Measurements from ENCODE around the gene SLIT1. TPM values are rescaled to one million over a fixed set of nuclear protein-coding genes. Genes with fewer than 3 reads are reported as not detected.
A peak's percentile ranks its signal among the peaks of the same experiment; 100 is the strongest.

The SLIT1 gene
- total RNA-seq, 1 donor from 2014 or later = 0.23 TPM

DNA sequence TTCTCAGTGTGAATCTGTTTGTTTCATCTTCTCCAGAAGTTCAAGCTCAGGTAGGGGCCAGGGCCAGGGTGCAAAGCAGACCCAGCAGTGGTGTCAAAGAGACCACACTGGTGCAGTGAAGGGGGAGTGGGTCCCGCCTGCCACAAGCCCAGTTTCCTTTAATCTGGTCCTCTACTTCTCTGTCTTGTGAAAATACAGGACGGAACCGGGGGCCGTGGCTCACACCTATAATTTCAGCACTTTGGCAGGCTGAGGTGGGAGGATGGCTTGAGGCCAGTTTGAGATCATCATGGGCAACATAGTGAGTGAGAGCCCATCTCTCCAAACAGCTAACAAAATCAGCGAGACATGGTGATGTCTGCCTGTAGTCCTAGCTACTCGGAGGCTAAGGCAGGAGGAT, 109.0 kb downstream of the SLIT1 start:
- TF ChIP-seq CTCF (IDR thresholded peaks at IDR 0.05) = no peak
- ATAC-seq (no peak), DNase-seq (no peak)
- no peak overlapping the region for H3K4me3 ChIP-seq
- H3K36me3 ChIP-seq = no peaks in the 10 kb centered on the region
- H3K27ac ChIP-seq = no peak overlapping the region
- no peaks in the 10 kb centered on the region for H3K4me1 ChIP-seq
- intact Hi-C loops (cut with DNase I) = no loop called here
- peaks cover 32% of the 10 kb centered on the region for H3K27me3 ChIP-seq
- no peaks in the 10 kb centered on the region for H3K9me3 ChIP-seq

- no peak for TF ChIP-seq CTCF (IDR thresholded peaks at IDR 0.05)
- intact Hi-C loops (cut with DNase I) = no loop called here
- DNase-seq = no peak
- Histone ChIP-seq H3K9me3 (no peaks in the 10 kb centered on the region), H3K4me1 (no peaks in the 10 kb centered on the region), H3K36me3 (no peaks in the 10 kb centered on the region), H3K27ac (no peak overlapping the region), H3K4me3 (no peak overlapping the region), H3K27me3 (peaks cover 31% of the 10 kb centered on the region)
- no peak for ATAC-seq
Observed at GRCh38 chr10:97075961-97076525, 109.7 kb downstream of the SLIT1 start.

DNA sequence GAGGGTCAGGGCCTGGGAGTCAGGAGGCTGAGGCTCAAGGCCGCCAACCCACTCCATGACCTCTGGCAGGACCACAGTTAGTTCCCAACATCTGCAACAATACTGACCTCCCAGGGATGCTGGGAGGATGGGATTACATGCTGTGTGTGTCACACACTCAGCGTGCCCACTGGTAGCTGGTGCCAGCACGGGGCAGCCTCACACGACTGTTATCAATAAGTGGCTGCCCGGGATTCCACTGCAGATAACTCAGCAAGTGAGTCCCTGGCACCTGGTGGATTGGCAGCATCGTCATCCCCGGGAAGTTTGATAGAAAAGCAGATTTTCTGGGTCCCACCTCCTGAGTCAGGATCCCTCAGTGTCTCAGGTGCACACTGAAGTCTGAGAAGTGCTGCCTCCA, 110.3 kb downstream of the SLIT1 start:
- Histone ChIP-seq H3K9me3 (no peaks in the 10 kb centered on the region), H3K4me1 (no peaks in the 10 kb centered on the region), H3K27me3 (peaks cover 31% of the 10 kb centered on the region), H3K27ac (no peak overlapping the region), H3K4me3 (no peak overlapping the region), H3K36me3 (no peaks in the 10 kb centered on the region)
- intact Hi-C loops (cut with DNase I) = no loop called here
- ATAC-seq (no peak), DNase-seq (no peak)
- no peak for TF ChIP-seq CTCF (IDR thresholded peaks at IDR 0.05)

DNA sequence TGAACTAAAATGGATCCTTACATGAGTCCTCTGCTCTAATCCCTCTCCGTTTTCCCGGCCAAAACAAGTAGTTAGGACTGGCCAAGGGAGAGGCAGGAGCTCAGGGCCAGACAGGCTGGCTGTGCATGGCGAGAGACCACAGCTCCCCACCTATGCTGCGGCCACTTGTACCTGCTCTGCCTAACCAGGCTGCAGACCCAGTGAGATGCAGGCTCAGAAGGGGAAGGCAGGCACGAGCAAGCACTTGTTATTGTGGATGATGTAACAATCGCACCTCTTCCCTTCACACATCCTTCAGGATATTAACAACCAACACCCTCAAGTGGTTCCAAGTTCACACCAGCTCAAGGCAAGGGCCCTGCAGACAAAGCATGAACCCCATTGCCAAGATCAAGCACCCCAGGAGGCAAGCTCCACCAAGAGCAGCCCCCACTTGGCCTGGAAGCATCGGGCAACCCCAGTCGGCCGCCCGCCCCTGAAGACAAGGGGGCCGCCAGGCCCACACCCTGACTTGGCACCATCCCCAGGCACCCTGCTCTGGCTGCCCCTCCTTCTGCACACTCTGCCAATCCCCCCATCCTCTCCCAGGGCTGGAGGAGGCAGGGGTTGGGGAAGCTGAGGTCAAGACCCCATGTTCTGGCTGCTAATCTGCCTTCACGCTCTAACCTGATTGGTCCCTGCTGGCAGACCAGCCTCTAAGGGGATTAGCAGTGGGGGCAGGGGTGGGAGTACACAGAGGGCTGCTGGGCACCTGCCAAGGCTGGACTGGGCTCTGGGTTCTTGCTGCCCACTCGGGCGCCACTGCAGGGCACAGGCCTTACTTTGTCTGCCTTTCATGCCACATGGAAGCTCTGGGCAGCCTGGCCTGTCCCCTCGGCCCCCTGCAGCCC, 111.3 kb downstream of the SLIT1 start:
- H3K36me3 ChIP-seq = no peaks in the 10 kb centered on the region
- intact Hi-C loops (cut with DNase I) = loop anchor here (5.0 kb wide), 1 partner anchor 133 kb away; no protein-coding TSS in a partner anchor
- peaks cover 31% of the 10 kb centered on the region for H3K27me3 ChIP-seq
- DNase-seq = no peak
- ATAC-seq = no peak
- no peak for TF ChIP-seq CTCF (IDR thresholded peaks at IDR 0.05)
- H3K4me1 ChIP-seq = no peaks in the 10 kb centered on the region
- H3K4me3 ChIP-seq = no peak overlapping the region
- no peak overlapping the region for H3K27ac ChIP-seq
- no peaks in the 10 kb centered on the region for H3K9me3 ChIP-seq

- Histone ChIP-seq H3K9me3 (no peaks in the 10 kb centered on the region), H3K4me3 (no peak overlapping the region), H3K36me3 (no peaks in the 10 kb centered on the region), H3K27me3 (peaks cover 31% of the 10 kb centered on the region), H3K27ac (no peak overlapping the region), H3K4me1 (no peaks in the 10 kb centered on the region)
- DNase-seq = peak; percentile 83
- intact Hi-C loops (cut with DNase I) = loop anchor here (5.0 kb wide), 1 partner anchor 134 kb away; no protein-coding TSS in a partner anchor
- TF ChIP-seq CTCF (IDR thresholded peaks at IDR 0.05) = peak; percentile 92
- ATAC-seq = peak; percentile 82
Observed at GRCh38 chr10:97072851-97073665, 112.7 kb downstream of the SLIT1 start.

Data from upper lobe of right lung (tissue), 1 donor.